H1 (cell line): ENCODE results near the gene SLC23A2. TPM values are rescaled to one million over a fixed set of nuclear protein-coding genes. Genes with fewer than 3 reads are reported as not detected.
A peak's percentile ranks its signal among the peaks of the same experiment; 100 is the strongest.

Experiments
- CTCF ChIA-PET: fragments of 300-600 bp; sonication (Branson Sonifier 250); formaldehyde crosslinking; loops from one replicate; lab custom pipeline; 2021; ENCODE audit not compliant: partially characterized antibody; lab: Charles Lee
- POLR2A ChIA-PET: fragments of 300-600 bp; sonication (Branson Sonifier 250); formaldehyde crosslinking; loops from one replicate; lab custom pipeline; 2021; ENCODE audit warnings: inconsistent platforms; ENCODE audit not compliant: partially characterized antibody; lab: Charles Lee
- DNase-seq, 2 experiments: peaks; one replicate each; pipeline versions ENCODE4 v3.0.0 to v3.0.0-alpha.2; 2010 to 2022; ENCODE audit warnings: low spot score in 2 of 2, low read depth in 1 of 2, mixed read lengths in 1 of 2
- FAIRE-seq: peaks from 2 replicates; lab custom pipeline; 2011; peaks lifted over from hg19 to GRCh38; lab: Jason Lieb, UNC
- H2AFZ ChIP-seq: 2 replicates; pipeline ENCODE4 v1.8.1; 2012; ENCODE audit warnings: low read length, inconsistent platforms
- H2AK5ac ChIP-seq: 2 replicates; pipeline ENCODE4 v1.6.1; 2013; ENCODE audit warnings: low read depth, low read length
- H2BK120ac ChIP-seq: replicated peaks from 2 replicates; pipeline ENCODE3; 2013; ENCODE audit warnings: low read depth, low read length, inconsistent platforms
- H2BK12ac ChIP-seq: 2 replicates; pipeline ENCODE4 v1.6.1; 2013; ENCODE audit warnings: low read depth, low read length
- H2BK15ac ChIP-seq: 2 replicates; pipeline ENCODE4 v1.6.1; 2013; ENCODE audit warnings: low read length
- H2BK20ac ChIP-seq: 2 replicates; pipeline ENCODE4 v1.6.1; 2013; ENCODE audit warnings: low read length
- H2BK5ac ChIP-seq: 2 replicates; pipeline ENCODE4 v1.6.1; 2013; ENCODE audit warnings: low read depth, low read length
- H3K14ac ChIP-seq: 2 replicates; pipeline ENCODE4 v1.6.1; 2013; ENCODE audit warnings: inconsistent platforms; ENCODE audit not compliant: insufficient read length
- H3K18ac ChIP-seq: 2 replicates; pipeline ENCODE4 v1.6.1; 2013; ENCODE audit warnings: low read length; ENCODE audit errors: extremely low read depth
- H3K23ac ChIP-seq: 2 replicates; pipeline ENCODE4 v1.6.1; 2013; ENCODE audit warnings: inconsistent platforms; ENCODE audit not compliant: insufficient read length
- H3K23me2 ChIP-seq: 2 replicates; pipeline ENCODE4 v1.6.1; 2013; ENCODE audit warnings: low read depth, low read length
- H3K27ac ChIP-seq: 2 replicates; pipeline ENCODE4 v1.6.1; 2011; ENCODE audit warnings: low read depth, low read length, inconsistent platforms
- H3K27me3 ChIP-seq, 4 experiments: replicated peaks in 1 of 4; 1 replicate in 1 of 4; 2 replicates in 3 of 4; pipeline versions ENCODE4 v1.6.1 to v1.8.1; 2011 to 2013; ENCODE audit warnings: low read length in 3 of 4, mild to moderate bottlenecking in 3 of 4, inconsistent platforms in 2 of 4, mixed read lengths in 2 of 4, moderate library complexity in 1 of 4; ENCODE audit not compliant: control insufficient read depth in 3 of 4, insufficient read depth in 3 of 4; ENCODE audit errors: extremely low read depth in 1 of 4
- H3K36me3 ChIP-seq, 4 experiments: 2 replicates each; pipeline versions ENCODE4 v1.6.1 to v1.8.1; 2011 to 2013; ENCODE audit warnings: mild to moderate bottlenecking in 4 of 4, low read length in 3 of 4, moderate library complexity in 2 of 4, control low read depth in 1 of 4, inconsistent platforms in 1 of 4; ENCODE audit not compliant: insufficient read depth in 4 of 4, control insufficient read depth in 2 of 4
- H3K4ac ChIP-seq: replicated peaks from 2 replicates; pipeline ENCODE3; 2013; ENCODE audit warnings: low read length, low read depth, mixed read lengths, inconsistent platforms; ENCODE audit not compliant: insufficient read length
- H3K4me1 ChIP-seq, 4 experiments: replicated peaks in 1 of 4; 1 replicate in 1 of 4; 2 replicates in 3 of 4; pipeline versions ENCODE4 v1.6.1 to v1.8.1; 2011 to 2013; ENCODE audit warnings: low read length in 3 of 4, inconsistent platforms in 2 of 4, mixed read lengths in 1 of 4; ENCODE audit not compliant: insufficient read depth in 4 of 4, control insufficient read depth in 3 of 4
- H3K4me2 ChIP-seq, 2 experiments: 2 replicates each; pipeline versions ENCODE4 v1.6.1 to v1.8.1; 2011 to 2013; ENCODE audit warnings: low read depth in 2 of 2, low read length in 2 of 2, control low read depth in 1 of 2, inconsistent platforms in 1 of 2, mild to moderate bottlenecking in 1 of 2; ENCODE audit not compliant: insufficient read depth in 1 of 2
- H3K4me3 ChIP-seq, 4 experiments: fragments of 200-600, 300-600 bp in 1 of 4; sonication (generic), shearing (Covaris generic), sonication (Bioruptor Twin) in 1 of 4; 2 replicates each; pipeline versions ENCODE4 v1.5.1 to v1.8.1; 2011 to 2016; ENCODE audit warnings: low read length in 4 of 4, low read depth in 3 of 4, control low read depth in 2 of 4, inconsistent platforms in 2 of 4, mild to moderate bottlenecking in 2 of 4, mixed read lengths in 1 of 4, moderate library complexity in 1 of 4; ENCODE audit not compliant: insufficient read depth in 2 of 4; ENCODE audit errors: extremely low read depth in 1 of 4
- H3K56ac ChIP-seq: replicated peaks from 2 replicates; pipeline ENCODE3; 2013; ENCODE audit warnings: low read depth, mild to moderate bottlenecking, mixed read lengths, low read length, inconsistent platforms; ENCODE audit not compliant: insufficient read length
- H3K79me1 ChIP-seq: 2 replicates; pipeline ENCODE4 v1.6.1; 2013; ENCODE audit warnings: low read depth, low read length, control low read depth
- H3K79me2 ChIP-seq, 2 experiments: 2 replicates each; pipeline versions ENCODE4 v1.6.1 to v1.8.1; 2012 to 2013; ENCODE audit warnings: low read length in 2 of 2, mild to moderate bottlenecking in 2 of 2, inconsistent platforms in 1 of 2; ENCODE audit not compliant: insufficient read depth in 2 of 2, control insufficient read depth in 1 of 2
- H3K9ac ChIP-seq, 4 experiments: replicated peaks in 1 of 4; 1 replicate in 1 of 4; 2 replicates in 3 of 4; pipeline versions ENCODE4 v1.6.1 to v1.8.1; 2011 to 2013; ENCODE audit warnings: low read depth in 3 of 4, low read length in 3 of 4, control low read depth in 2 of 4, mild to moderate bottlenecking in 2 of 4, moderate library complexity in 2 of 4, inconsistent platforms in 1 of 4; ENCODE audit errors: extremely low read depth in 1 of 4
- H3K9me3 ChIP-seq, 2 experiments: 2 replicates each; pipeline versions ENCODE4 v1.6.1 to v1.8.1; 2012 to 2013; ENCODE audit warnings: mild to moderate bottlenecking in 2 of 2, moderate library complexity in 2 of 2, control low read depth in 1 of 2, inconsistent platforms in 1 of 2, low read depth in 1 of 2, low read length in 1 of 2, mixed read lengths in 1 of 2; ENCODE audit not compliant: insufficient read depth in 2 of 2
- H4K20me1 ChIP-seq, 2 experiments: replicated peaks in 1 of 2; 2 replicates each; pipeline versions ENCODE3 to v1.8.1; 2011 to 2013; ENCODE audit warnings: inconsistent platforms in 2 of 2, low read length in 2 of 2, mild to moderate bottlenecking in 1 of 2; ENCODE audit not compliant: insufficient read depth in 2 of 2, control insufficient read depth in 1 of 2
- H4K5ac ChIP-seq: 2 replicates; pipeline ENCODE4 v1.6.1; 2013; ENCODE audit warnings: low read length, low read depth, mixed read lengths, inconsistent platforms; ENCODE audit not compliant: insufficient read length
- H4K8ac ChIP-seq: 2 replicates; pipeline ENCODE4 v1.8.0; 2013; ENCODE audit warnings: mild to moderate bottlenecking, moderate library complexity, low read length, inconsistent platforms; ENCODE audit not compliant: insufficient read depth; ENCODE audit errors: extremely low read depth
- H4K91ac ChIP-seq: replicated peaks from 2 replicates; pipeline ENCODE3; 2013; ENCODE audit warnings: low read length, mixed read lengths, inconsistent platforms; ENCODE audit not compliant: insufficient read length
- ATF2 ChIP-seq: IDR thresholded peaks from 2 replicates; pipeline ENCODE4 v1.6.1; 2012; ENCODE audit warnings: low read length, inconsistent platforms
- CHD1 ChIP-seq: IDR thresholded peaks from 2 replicates; pipeline ENCODE4 v1.6.1; 2012; ENCODE audit warnings: low read depth, low read length, improper control_type of control experiment
- CHD2 ChIP-seq: IDR thresholded peaks from 2 replicates; pipeline ENCODE4 v1.6.1; 2012; ENCODE audit warnings: low read length, improper control_type of control experiment
- JUND ChIP-seq: IDR thresholded peaks from 2 replicates; pipeline ENCODE4 v1.6.1; 2011; ENCODE audit warnings: mild to moderate bottlenecking, improper control_type of control experiment, low read length
- RNF2 ChIP-seq: fragments of 200-900, 300-1000 bp; sonication (generic); IDR thresholded peaks from 2 replicates; pipeline ENCODE4 v1.7.1; 2016; ENCODE audit warnings: borderline replicate concordance, low read depth, mild to moderate bottlenecking, antibody characterized with exemption, low read length; ENCODE audit not compliant: poor library complexity, severe bottlenecking; ENCODE audit errors: missing control alignments
- SP1 ChIP-seq: IDR thresholded peaks from 2 replicates; pipeline ENCODE4 v1.6.1; 2011; ENCODE audit warnings: low read depth, low read length
- TAF1 ChIP-seq: IDR thresholded peaks from 2 replicates; pipeline ENCODE4 v1.6.1; 2011; ENCODE audit warnings: mild to moderate bottlenecking, low read depth, low read length
- WGBS, 2 experiments: shearing (Covaris generic) in 1 of 2; methylation state at CpG; one replicate each; pipeline versions ENCODE4 v1.1.6 to v1.1.7; 2013 to 2015; ENCODE audit warnings: low lambda C conversion rate in 2 of 2, mixed read lengths in 2 of 2, inconsistent platforms in 1 of 2, low coverage in 1 of 2, missing lambda C conversion rate in 1 of 2; ENCODE audit not compliant: insufficient replicate concordance in 2 of 2, insufficient coverage in 1 of 2, insufficient read length in 1 of 2; ENCODE audit errors: extremely low coverage in 1 of 2, missing lambda C conversion rate in 1 of 2; 5-methylcytosine and 5-hydroxymethylcytosine counted together
- polyA plus RNA-seq, 7 experiments: library from polyadenylated mRNA; depleted of rRNA in 3 of 7; stranded (reverse) in 5 of 7; unstranded in 2 of 7; fragments of >200 nt in 5 of 7; fragments of 200-250 nt in 2 of 7; gene quantifications; 1 replicate in 5 of 7; 2 replicates in 1 of 7; 4 replicates in 1 of 7; pipeline versions ENCODE4 v1.2.1 to v1.2.3, GENCODE V29; 2011 to 2013; ENCODE audit warnings: missing spikeins in 2 of 7, mixed read lengths in 2 of 7
- total RNA-seq: library from RNA; stranded (reverse); fragmentation: NEBNext Ultra II Directional; extraction: Animal tissue kit (Norgen Biotek cat#: 25700); gene quantifications from 2 replicates; pipeline ENCODE4 v1.2.1, GENCODE V29; 2021

The SLC23A2 gene
- total and polyA plus RNA-seq, 2 of the 8 experiments (the other 6 are each of a cell fraction or from before 2014, with no cell fraction given), result 17.0 to 18.6 TPM

GRCh38 chr20:4837760-4838159 is 163.6 kb downstream of the SLC23A2 start:
- Histone ChIP-seq H3K56ac (no peak overlapping the region), H4K91ac (no peak overlapping the region), H2AK5ac (no peak overlapping the region), H3K4me1 (peaks cover 0 to 2% (median 0%) of the 10 kb centered on the region in 4 experiments; a peak in 2 of 7 replicates), H3K4ac (no peak overlapping the region), H3K27ac (no peak overlapping the region), H3K23me2 (no peaks in the 10 kb centered on the region), H3K79me1 (no peaks in the 10 kb centered on the region), H4K8ac (no peak overlapping the region), H2BK5ac (0 out of 2 replicates have a peak overlapping the region, but pooled peaks have one; percentile 26), H3K4me3 (no peak overlapping the region), H2AFZ (no peak overlapping the region), H3K27me3 (no peaks in the 10 kb centered on the region), H3K4me2 (no peak overlapping the region), H2BK120ac (no peak overlapping the region), H3K14ac (no peak overlapping the region), H2BK12ac (no peak overlapping the region), H3K9me3 (no peaks in the 10 kb centered on the region), H3K36me3 (no peaks in the 10 kb centered on the region), H3K9ac (no peak overlapping the region), H3K18ac (no peak overlapping the region), H4K20me1 (no peaks in the 10 kb centered on the region), H4K5ac (no peak overlapping the region), H3K23ac (no peak overlapping the region), H3K79me2 (no peaks in the 10 kb centered on the region), H2BK20ac (peak overlapping the region; percentile 50; the same call in 1 of the 2 replicates), H2BK15ac (no peak overlapping the region)
- 47% methylated on average over 2 of the region's 2 CpGs; no CpG with 5 or more reads in 1 of the 2 experiments for WGBS, 2 experiments
- POLR2A ChIA-PET, result no interaction called here
- CTCF ChIA-PET, result no interaction called here
- DNase-seq, result no peak
- TF ChIP-seq JUND (no peak), ATF2 (no peak), SP1 (no peak), CHD2 (no peak), RNF2 (no peak), TAF1 (no peak), CHD1 (no peak)
- no peak for FAIRE-seq
